ENCODE measurements around the gene RHBDF1.

DNA sequence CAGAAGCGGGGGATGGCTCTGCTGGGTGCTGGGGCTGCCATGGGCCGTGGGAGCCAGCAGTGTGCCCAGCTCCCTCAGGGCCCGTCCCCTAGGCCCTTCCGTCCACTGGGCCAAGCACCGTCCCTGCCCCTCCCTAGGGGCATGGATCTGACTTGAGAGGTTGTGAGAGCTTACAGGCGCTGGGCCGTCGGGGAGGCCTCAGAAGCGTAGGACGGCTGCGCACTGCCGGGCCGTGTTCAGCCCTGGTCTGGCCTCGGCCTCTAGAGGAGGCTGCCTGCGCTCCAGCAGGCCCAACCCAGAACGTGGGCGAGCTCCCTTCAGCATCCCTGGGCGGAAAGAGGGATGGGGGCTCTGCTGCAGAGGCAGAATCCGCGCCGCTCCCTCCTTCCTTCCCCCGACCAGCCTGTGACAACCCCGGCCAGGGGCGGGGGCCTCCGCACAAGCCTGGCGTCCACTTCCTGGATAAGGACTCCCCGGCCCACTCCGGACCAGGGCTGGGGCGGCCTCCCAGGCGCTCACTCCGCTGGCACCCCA lies 4.9 kb upstream of the RHBDF1 start:
- TF ChIP-seq, protein P1, sequence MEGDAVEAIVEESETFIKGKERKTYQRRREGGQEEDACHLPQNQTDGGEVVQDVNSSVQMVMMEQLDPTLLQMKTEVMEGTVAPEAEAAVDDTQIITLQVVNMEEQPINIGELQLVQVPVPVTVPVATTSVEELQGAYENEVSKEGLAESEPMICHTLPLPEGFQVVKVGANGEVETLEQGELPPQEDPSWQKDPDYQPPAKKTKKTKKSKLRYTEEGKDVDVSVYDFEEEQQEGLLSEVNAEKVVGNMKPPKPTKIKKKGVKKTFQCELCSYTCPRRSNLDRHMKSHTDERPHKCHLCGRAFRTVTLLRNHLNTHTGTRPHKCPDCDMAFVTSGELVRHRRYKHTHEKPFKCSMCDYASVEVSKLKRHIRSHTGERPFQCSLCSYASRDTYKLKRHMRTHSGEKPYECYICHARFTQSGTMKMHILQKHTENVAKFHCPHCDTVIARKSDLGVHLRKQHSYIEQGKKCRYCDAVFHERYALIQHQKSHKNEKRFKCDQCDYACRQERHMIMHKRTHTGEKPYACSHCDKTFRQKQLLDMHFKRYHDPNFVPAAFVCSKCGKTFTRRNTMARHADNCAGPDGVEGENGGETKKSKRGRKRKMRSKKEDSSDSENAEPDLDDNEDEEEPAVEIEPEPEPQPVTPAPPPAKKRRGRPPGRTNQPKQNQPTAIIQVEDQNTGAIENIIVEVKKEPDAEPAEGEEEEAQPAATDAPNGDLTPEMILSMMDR (IDR thresholded peaks at IDR 0.05; ENCODE audit: low read length): no peak; the same call in 1 of the 2 replicates
- no peak for TF ChIP-seq EZH2 (optimal IDR thresholded peaks at IDR 0.05; ENCODE audit: low read depth, low read length)
- no peak for TF ChIP-seq EZH2phosphoT487 (IDR thresholded peaks at IDR 0.05; ENCODE audit: low read length)
